Neural progenitor cell (in vitro differentiated cells): ENCODE data around the gene GANC.
"Not testable (repeated sequence)": the region's sequence is repeated elsewhere in the genome, so short reads cannot be mapped to it uniquely, and the experiment has no call there.

Experiments
- CTCF ChIP-seq: fragments of 200-600 bp; sonication (generic); IDR thresholded peaks from 2 replicates; pipeline ENCODE4 v1.5.1; 2017; ENCODE audit warnings: antibody characterized with exemption, mild to moderate bottlenecking
- EZH2 ChIP-seq: fragments of 200-600 bp; sonication (generic); IDR thresholded peaks from 2 replicates; pipeline ENCODE4 v1.6.1; 2017; ENCODE audit warnings: antibody characterized with exemption, mild to moderate bottlenecking, moderate library complexity

- TF ChIP-seq CTCF, EZH2: not testable (repeated sequence)
Observed at GRCh38 chr15:42228981-42229380, 44.0 kb upstream of the GANC start.
